GM06990 (cell line): Measurements from ENCODE around the gene MRPL49.
A peak's percentile ranks its signal among the peaks of the same experiment; 100 is the strongest.

ENCODE experiments used
- DNase-seq: peaks from one replicate; pipeline ENCODE4 v3.0.0-alpha.2; 2011; ENCODE audit not compliant: insufficient read length; ENCODE audit errors: extremely low read depth
- H3K27me3 ChIP-seq: replicated peaks from 2 replicates; pipeline ENCODE4 v1.6.0; 2011; ENCODE audit warnings: low read length; ENCODE audit not compliant: control insufficient read depth, insufficient read depth
- H3K36me3 ChIP-seq: 2 replicates; pipeline ENCODE4 v1.5.1; 2011; ENCODE audit warnings: low read length; ENCODE audit not compliant: control insufficient read depth, insufficient read depth
- H3K4me3 ChIP-seq: replicated peaks from 2 replicates; pipeline ENCODE4 v1.5.1; 2011; ENCODE audit warnings: low read depth, mild to moderate bottlenecking, control low read depth, low read length
- TF ChIP-seq, protein P1 (sequence below): IDR thresholded peaks from 2 replicates; pipeline ENCODE4 v1.5.1; 2011; ENCODE audit warnings: low read length, control low read depth, mild to moderate bottlenecking, inconsistent platforms; ENCODE audit not compliant: insufficient read depth, poor library complexity, severe bottlenecking

The MRPL49 gene

DNA sequence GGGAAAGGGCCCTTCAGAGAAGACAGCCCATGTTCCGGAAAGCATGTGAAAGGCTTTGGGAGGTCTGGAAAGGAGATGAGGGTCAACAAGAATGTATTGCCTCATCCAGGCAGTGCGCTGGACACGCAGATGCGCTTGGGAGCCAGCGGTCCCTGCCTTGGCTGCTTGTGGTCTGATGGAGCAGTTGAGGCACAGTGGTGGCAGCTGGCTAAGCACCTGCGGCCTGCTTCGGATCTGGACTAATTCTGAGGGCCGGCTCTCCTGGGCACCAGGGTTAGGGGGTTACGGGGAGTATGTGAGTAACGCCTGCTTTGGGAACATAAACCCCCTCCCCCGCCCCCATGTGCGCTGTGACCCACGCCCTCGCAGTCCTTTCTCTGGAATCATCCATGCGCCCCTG, 15.0 kb upstream of the MRPL49 start:
- TF ChIP-seq, protein P1, sequence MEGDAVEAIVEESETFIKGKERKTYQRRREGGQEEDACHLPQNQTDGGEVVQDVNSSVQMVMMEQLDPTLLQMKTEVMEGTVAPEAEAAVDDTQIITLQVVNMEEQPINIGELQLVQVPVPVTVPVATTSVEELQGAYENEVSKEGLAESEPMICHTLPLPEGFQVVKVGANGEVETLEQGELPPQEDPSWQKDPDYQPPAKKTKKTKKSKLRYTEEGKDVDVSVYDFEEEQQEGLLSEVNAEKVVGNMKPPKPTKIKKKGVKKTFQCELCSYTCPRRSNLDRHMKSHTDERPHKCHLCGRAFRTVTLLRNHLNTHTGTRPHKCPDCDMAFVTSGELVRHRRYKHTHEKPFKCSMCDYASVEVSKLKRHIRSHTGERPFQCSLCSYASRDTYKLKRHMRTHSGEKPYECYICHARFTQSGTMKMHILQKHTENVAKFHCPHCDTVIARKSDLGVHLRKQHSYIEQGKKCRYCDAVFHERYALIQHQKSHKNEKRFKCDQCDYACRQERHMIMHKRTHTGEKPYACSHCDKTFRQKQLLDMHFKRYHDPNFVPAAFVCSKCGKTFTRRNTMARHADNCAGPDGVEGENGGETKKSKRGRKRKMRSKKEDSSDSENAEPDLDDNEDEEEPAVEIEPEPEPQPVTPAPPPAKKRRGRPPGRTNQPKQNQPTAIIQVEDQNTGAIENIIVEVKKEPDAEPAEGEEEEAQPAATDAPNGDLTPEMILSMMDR = no peak
- peaks cover 6% of the 10 kb centered on the region for H3K36me3 ChIP-seq
- DNase-seq = no peak

DNA sequence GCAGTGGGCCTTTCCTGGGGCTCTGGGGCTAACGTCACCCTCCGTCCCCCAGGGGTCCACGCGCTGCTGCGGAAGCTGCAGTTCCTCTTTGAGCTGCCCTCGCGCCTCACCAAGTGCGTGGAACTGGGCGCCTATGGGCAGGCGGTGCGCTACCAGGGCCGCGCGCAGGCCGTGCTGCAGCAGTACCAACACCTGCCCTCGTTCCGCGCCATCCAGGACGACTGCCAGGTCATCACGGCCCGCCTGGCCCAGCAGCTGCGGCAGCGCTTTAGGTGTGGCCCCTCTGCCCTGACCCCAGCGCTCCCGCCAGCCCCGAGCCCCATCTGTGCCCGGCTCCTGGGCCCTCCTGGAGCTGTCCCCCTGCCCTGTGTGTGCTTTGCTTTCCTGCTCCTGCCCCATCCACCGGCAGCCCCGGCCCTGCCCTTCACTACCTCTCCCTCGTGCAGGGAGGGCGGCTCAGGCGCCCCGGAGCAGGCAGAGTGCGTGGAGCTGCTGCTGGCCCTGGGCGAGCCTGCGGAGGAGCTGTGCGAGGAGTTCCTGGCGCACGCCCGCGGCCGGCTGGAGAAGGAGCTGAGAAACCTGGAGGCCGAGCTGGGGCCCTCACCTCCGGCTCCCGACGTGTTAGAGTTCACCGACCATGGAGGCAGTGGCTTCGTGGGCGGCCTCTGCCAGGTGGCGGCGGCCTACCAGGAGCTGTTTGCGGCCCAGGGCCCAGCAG, 14.2 kb upstream of the MRPL49 start:
- no peak overlapping the region for H3K4me3 ChIP-seq
- TF ChIP-seq, protein P1 = no peak
- DNase-seq = no peak
- H3K27me3 ChIP-seq = no peaks in the 10 kb centered on the region
- peaks cover 6% of the 10 kb centered on the region for H3K36me3 ChIP-seq

More for the DNA sequence above, 15.0 kb upstream of the MRPL49 start:
- Histone ChIP-seq H3K4me3 (no peak overlapping the region), H3K27me3 (no peaks in the 10 kb centered on the region)

DNA sequence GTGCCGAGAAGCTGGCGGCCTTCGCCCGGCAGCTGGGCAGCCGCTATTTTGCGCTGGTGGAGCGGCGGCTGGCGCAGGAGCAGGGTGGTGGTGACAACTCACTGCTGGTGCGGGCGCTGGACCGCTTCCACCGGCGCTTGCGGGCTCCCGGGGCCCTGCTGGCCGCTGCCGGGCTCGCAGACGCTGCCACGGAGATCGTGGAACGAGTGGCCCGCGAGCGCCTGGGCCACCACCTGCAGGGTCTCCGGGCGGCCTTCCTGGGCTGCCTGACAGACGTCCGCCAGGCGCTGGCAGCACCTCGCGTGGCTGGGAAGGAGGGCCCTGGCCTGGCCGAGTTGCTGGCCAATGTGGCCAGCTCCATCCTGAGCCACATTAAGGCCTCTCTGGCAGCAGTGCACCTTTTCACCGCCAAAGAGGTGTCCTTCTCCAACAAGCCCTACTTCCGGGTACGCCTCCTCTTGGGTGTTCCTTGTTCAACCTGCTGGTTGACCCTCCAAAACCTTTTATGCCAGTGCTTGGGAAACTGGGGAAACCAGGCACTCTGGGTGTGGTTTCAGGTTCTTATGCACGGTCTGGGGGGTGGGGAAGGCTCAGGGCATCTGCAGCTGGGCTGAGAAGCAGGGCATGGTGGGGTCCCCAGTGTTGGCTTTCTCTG, 13.5 kb upstream of the MRPL49 start:
- Histone ChIP-seq H3K4me3 (no peak overlapping the region), H3K36me3 (peaks cover 6% of the 10 kb centered on the region), H3K27me3 (no peaks in the 10 kb centered on the region)
- TF ChIP-seq, protein P1 = no peak
- no peak for DNase-seq

DNA sequence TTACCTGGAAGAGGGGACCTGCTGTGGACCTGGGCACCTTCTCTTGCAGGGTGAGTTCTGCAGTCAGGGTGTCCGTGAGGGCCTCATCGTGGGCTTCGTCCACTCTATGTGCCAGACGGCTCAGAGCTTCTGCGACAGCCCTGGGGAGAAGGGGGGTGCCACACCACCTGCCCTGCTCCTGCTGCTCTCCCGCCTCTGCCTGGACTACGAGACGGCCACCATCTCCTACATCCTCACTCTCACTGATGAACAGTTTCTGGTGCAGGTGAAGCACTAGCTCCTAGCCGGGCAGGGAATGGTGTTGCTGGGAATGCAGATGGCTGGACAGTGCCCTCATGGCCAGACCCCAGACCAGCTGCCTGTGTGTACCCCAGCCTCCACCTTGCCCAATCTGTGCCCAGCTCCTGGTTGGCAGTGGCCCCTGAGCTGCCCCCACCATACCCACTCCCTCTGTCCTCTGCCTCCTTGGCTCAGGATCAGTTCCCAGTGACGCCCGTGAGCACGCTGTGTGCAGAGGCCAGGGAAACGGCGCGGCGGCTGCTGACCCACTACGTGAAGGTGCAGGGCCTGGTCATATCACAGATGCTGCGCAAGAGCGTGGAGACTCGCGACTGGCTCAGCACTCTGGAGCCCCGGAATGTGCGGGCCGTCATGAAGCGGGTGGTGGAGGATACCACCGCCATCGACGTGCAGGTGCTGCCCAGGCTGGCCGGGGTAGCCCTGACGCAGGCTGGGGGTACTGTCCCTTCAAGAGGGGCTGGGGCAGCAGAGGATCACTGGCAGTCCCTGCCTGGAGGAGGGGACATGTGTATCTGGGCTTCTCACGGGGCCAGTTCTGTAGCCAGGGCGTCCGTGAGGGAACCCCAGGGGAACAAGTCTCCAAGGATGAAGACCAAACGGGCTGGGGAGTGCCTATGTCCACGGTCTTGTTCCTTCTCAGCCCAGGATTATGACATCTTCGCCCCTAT, 12.6 kb upstream of the MRPL49 start:
- no peak for DNase-seq

DNA sequence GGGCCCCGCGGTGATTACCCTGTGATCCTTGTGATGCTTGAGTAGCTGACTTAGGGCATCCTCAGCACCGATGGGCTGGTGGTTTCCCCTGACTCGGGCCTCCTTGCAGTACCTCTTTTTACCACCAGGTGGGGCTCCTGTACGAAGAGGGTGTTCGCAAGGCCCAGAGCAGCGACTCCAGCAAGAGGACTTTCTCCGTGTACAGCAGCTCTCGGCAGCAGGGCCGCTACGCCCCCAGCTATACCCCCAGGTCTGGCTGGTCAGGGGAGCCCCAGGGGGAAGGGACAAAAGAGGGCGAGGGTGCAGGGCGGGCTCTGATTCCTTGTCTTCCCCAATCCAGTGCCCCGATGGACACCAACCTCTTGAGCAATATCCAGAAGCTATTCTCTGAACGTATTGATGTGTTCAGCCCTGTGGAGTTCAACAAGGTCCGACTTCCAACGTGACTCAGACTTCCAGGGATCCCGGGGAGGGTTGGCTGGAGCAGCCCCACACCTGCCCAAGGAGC, 11.7 kb upstream of the MRPL49 start:
- H3K36me3 ChIP-seq = peaks cover 9% of the 10 kb centered on the region
- no peak overlapping the region for H3K4me3 ChIP-seq
- TF ChIP-seq, protein P1 = peak; percentile 97
- no peaks in the 10 kb centered on the region for H3K27me3 ChIP-seq
- peak; percentile 77 for DNase-seq

More for the DNA sequence above, 12.6 kb upstream of the MRPL49 start:
- H3K27me3 ChIP-seq = no peaks in the 10 kb centered on the region
- peaks cover 6% of the 10 kb centered on the region for H3K36me3 ChIP-seq
- TF ChIP-seq, protein P1 = no peak
- H3K4me3 ChIP-seq = no peak overlapping the region
